Measurements from ENCODE around the gene ME1. TPM values are rescaled to one million over a fixed set of nuclear protein-coding genes. Genes with fewer than 3 reads are reported as not detected.
"Not testable (repeated sequence)": the region's sequence is repeated elsewhere in the genome, so short reads cannot be mapped to it uniquely, and the experiment has no call there.

Gene ME1
- total RNA-seq, 2 donors from 2014 or later: 13.8 to 22.9 TPM

DNA sequence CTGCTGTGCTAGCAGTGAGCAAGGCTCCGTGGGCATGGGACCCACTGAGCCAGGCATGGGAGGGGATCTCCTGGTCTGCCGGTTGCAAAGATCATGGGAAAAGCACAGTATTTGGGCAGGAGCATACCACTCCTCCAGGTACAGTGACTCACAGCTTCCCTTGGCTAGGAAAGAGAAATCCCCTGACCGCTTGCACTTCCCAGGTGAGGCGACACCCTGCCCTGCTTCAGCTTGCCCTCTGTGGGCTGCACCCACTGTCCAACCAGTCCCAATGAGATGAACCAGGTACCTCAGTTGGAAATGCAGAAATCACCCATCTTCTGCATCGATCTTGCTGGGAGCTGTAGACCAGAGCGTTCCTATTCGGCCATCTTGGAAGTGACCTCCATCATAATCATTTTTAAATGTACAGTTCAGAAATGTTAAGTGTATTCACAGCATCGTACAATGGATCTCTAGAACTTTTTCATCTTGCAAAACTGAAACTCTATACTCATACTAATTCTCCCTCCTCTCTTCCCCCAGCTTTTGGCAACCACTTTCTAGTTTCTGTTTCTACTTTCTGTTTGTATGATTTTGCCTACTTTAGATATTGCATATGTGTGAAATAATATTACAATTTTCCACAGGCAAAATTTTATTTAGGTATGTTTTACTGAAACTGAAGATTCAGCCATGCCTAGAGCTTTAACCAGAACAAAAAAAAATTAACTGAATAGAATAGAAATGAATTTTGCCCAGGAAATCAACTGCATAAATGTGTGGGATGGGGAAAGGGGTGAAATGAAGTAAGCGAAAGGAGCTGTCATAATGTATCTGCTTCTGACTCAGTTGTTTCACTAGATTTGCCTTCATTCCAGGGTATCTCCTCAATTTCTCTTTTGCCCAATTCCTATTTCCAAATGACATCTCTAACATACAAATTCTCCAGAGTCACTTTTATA, 137.7 kb downstream of the ME1 start:
- H3K9me3 ChIP-seq: no peaks in the 10 kb centered on the region
- DNase-seq (ENCODE audit: low spot score) (no peak), ATAC-seq (ENCODE audit: insufficient number of reproducible peaks, low FRiP score, low read depth) (no peak)
- H3K4me3 ChIP-seq: no peak overlapping the region
- H3K36me3 ChIP-seq: no peaks in the 10 kb centered on the region
- no peak for TF ChIP-seq CTCF (IDR thresholded peaks at IDR 0.05)
- no peak overlapping the region for H3K27ac ChIP-seq
- H3K4me1 ChIP-seq (ENCODE audit: control insufficient read depth in 1 of 2, low read depth in 2 of 2): peaks cover 0 to 5% of the 10 kb centered on the region in 2 donors
- H3K27me3 ChIP-seq (replicated peaks; ENCODE audit: insufficient read depth): no peaks in the 10 kb centered on the region

- not testable (repeated sequence) for H3K27ac ChIP-seq; H3K4me3 ChIP-seq; ATAC-seq (ENCODE audit: insufficient number of reproducible peaks, low FRiP score, low read depth); H3K27me3 ChIP-seq (replicated peaks; ENCODE audit: insufficient read depth); H3K9me3 ChIP-seq; H3K36me3 ChIP-seq; DNase-seq (ENCODE audit: low spot score)
- H3K4me1 ChIP-seq (ENCODE audit: control insufficient read depth in 1 of 2, low read depth in 2 of 2): peaks cover 10 to 33% of the 10 kb centered on the region in 2 donors
Observed at GRCh38 chr6:83287298-83287697, 143.6 kb downstream of the ME1 start.

- H3K4me3 ChIP-seq: peak overlapping the region; percentile 5
- no peaks in the 10 kb centered on the region for H3K9me3 ChIP-seq
- no peak for DNase-seq (ENCODE audit: low spot score)
- no peak for TF ChIP-seq CTCF (IDR thresholded peaks at IDR 0.05)
- H3K36me3 ChIP-seq: no peaks in the 10 kb centered on the region
- no peaks in the 10 kb centered on the region for H3K27me3 ChIP-seq (replicated peaks; ENCODE audit: insufficient read depth)
- H3K27ac ChIP-seq: peak overlapping the region; percentile 24 to 41
- no peak for ATAC-seq (ENCODE audit: insufficient number of reproducible peaks, low FRiP score, low read depth)
- peaks cover 10 to 33% of the 10 kb centered on the region in 2 donors for H3K4me1 ChIP-seq (ENCODE audit: control insufficient read depth in 1 of 2, low read depth in 2 of 2)
Observed at GRCh38 chr6:83285917-83286316, 144.9 kb downstream of the ME1 start.

GRCh38 chr6:83273596-83273995, 157.3 kb downstream of the ME1 start:
- Histone ChIP-seq H3K27me3 (replicated peaks; ENCODE audit: insufficient read depth) (no peaks in the 10 kb centered on the region), H3K27ac (peak overlapping the region; percentile 9 to 59), H3K36me3 (no peaks in the 10 kb centered on the region), H3K4me3 (peak overlapping the region; percentile 27), H3K4me1 (ENCODE audit: control insufficient read depth in 1 of 2, low read depth in 2 of 2) (peaks cover 30 to 42% of the 10 kb centered on the region in 2 donors), H3K9me3 (no peaks in the 10 kb centered on the region)
- ATAC-seq (ENCODE audit: insufficient number of reproducible peaks, low FRiP score, low read depth) (no peak), DNase-seq (ENCODE audit: low spot score) (no peak)
- TF ChIP-seq CTCF (IDR thresholded peaks at IDR 0.05): no peak

DNA sequence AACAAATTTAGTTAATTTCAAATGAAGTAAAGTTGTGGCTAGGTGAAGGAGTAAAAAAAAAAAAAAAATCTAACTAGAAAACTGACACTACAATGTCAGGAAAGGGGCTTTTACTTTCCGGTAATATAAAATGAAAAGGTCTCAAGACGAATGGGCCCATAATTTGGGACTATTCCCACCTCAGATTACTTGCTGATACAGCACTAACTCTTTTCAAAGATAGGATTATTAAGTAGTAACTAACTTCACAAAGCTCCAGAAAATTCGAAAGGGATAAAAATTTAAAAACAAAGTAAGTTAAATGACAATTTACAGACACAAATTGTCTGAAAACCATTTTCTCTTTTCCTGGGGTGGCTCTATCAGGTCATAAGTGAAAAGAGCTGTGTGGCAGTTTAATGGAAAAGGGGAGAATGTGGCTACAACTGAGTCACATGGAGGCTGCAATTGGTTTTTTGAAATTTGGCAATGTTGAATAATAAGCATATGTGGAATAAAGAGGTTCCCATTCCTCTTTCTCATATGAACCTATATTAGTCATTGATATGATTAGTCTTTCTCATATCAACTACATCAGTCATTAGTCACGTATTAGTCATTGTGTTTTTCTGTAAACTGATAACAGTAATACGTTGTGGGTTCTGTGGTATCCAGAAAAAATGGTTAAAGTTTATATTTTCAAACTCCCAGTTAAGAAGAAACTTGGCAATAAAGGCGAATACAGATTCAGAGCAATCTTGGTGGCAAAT, 159.7 kb downstream of the ME1 start:
- Histone ChIP-seq H3K27me3 (replicated peaks; ENCODE audit: insufficient read depth) (no peaks in the 10 kb centered on the region), H3K27ac (peak overlapping the region in 1 of 2 donors; percentile 41), H3K4me1 (ENCODE audit: control insufficient read depth in 1 of 2, low read depth in 2 of 2) (peaks cover 39 to 49% of the 10 kb centered on the region in 2 donors), H3K9me3 (no peaks in the 10 kb centered on the region), H3K4me3 (no peak overlapping the region), H3K36me3 (no peaks in the 10 kb centered on the region)
- no peak for ATAC-seq (ENCODE audit: insufficient number of reproducible peaks, low FRiP score, low read depth)
- no peak for TF ChIP-seq CTCF (IDR thresholded peaks at IDR 0.05)
- no peak for DNase-seq (ENCODE audit: low spot score)
